Activated naive CD4-positive, alpha-beta T cell treated with anti-CD3 and anti-CD28 coated beads, Interleukin-2, amount 50 U/mL, for 24 hours (primary cell): ENCODE results near the gene PHF13.

ENCODE experiments used
- H3K27ac Mint-ChIP-seq: one replicate; pipeline ENCODE4 v1.8.0; 2021; ENCODE audit warnings: mild to moderate bottlenecking, mixed read lengths
- H3K27me3 Mint-ChIP-seq: one replicate; pipeline ENCODE4 v1.8.0; 2021; ENCODE audit warnings: mixed read lengths
- H3K36me3 Mint-ChIP-seq: one replicate; pipeline ENCODE4 v1.8.0; 2021; ENCODE audit warnings: mixed read lengths
- H3K4me1 Mint-ChIP-seq: one replicate; pipeline ENCODE4 v1.8.0; 2021; ENCODE audit warnings: mixed read lengths
- H3K4me3 Mint-ChIP-seq: one replicate; pipeline ENCODE4 v1.8.0; 2021; ENCODE audit warnings: mild to moderate bottlenecking, mixed read lengths
- H3K9me3 Mint-ChIP-seq: one replicate; pipeline ENCODE4 v1.8.0; 2021; ENCODE audit warnings: mixed read lengths

PHF13 gene

DNA sequence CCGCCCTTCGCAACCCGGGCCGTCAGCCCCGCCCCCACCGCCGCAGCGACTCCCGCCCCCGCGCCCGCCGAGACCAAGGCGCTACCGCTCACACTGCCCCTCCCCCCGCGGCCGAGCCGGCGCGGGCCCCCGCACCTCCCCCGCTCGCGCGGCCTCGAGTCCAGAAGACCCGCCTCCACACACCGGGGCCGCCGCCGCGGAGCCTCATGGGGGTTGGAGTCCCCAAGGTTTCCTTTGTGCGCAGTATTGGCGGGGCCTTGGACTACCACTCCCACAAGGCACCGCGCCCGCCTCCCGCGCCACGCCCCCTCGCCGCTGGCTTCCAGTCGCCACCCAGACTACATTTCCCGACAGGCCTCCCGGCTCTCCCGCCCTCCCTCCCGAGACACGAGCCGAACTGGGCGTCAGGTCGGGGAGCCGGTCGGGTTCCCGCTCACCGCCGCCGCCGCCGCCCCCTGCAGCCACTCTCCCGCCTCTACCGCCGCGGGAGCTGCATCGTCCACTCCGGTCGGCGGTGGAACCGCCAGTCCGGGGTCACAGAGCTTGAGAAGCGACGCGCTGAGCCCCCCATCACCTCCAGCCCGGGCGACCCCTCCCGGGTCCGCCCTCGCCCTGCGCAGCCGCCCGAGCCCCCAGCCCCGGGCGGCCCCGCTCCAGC, at the start of gene PHF13:
TSS of gene PHF13 (plus strand) at position 371 of the 658 bp plus-strand sequence. CDS start 336 bp downstream, outside the sequence.
- Mint-ChIP-seq H3K9me3 (no peaks in the 10 kb centered on the region), H3K36me3 (no peaks in the 10 kb centered on the region), H3K4me3 (peak within 1 kb of the TSS; percentile 93), H3K27ac (peak within 1 kb of the TSS; percentile 83), H3K4me1 (peaks cover 22% of the 10 kb centered on the region), H3K27me3 (no peaks in the 10 kb centered on the region)

DNA sequence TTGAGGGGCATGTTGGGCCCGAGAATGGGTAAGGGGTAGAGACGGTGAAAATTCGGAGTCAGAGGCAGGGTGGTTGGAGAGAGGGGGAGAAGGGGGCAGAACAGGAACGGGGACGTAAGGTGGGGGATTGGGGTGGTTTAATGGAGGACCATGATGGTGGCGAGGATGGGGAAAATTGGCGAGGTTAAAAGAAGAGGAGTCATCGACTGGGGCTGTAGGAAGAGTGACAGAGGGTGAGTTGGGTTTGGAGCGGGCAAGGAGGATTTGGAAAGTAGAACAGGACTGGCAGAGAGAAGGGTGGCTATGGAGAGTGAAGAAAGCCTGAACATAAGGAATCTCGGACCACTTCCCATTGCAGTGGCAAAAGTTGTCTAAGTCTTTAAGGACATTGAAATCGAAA, 44.5 kb upstream of the PHF13 start:
- Mint-ChIP-seq H3K4me1 (no peaks in the 10 kb centered on the region), H3K36me3 (no peaks in the 10 kb centered on the region), H3K27me3 (no peaks in the 10 kb centered on the region), H3K9me3 (no peaks in the 10 kb centered on the region), H3K27ac (no peak overlapping the region), H3K4me3 (no peak overlapping the region)

DNA sequence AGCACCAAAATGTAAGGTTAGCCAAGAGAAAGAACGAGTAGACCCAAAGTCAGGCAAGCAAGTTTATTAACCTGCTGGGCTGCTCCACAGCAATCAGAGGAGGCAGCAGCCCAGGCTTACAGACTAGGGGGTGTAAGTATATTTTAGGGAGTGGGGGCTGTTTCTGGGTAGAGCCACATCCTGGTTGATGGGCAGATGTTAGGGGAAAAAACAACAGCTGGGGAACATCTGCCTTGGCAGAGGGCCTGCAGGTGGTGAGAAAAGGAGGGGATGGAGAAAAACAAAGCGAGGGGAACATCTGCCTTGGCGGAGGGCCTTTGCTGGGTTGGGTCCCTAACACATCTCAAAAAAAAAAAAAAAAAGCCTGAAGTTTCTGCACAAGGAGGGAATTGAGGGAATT, 43.4 kb upstream of the PHF13 start:
- no peaks in the 10 kb centered on the region for H3K9me3 Mint-ChIP-seq
- H3K4me3 Mint-ChIP-seq: no peak overlapping the region
- no peak overlapping the region for H3K27ac Mint-ChIP-seq
- H3K4me1 Mint-ChIP-seq: no peaks in the 10 kb centered on the region
- no peaks in the 10 kb centered on the region for H3K27me3 Mint-ChIP-seq
- no peaks in the 10 kb centered on the region for H3K36me3 Mint-ChIP-seq

DNA sequence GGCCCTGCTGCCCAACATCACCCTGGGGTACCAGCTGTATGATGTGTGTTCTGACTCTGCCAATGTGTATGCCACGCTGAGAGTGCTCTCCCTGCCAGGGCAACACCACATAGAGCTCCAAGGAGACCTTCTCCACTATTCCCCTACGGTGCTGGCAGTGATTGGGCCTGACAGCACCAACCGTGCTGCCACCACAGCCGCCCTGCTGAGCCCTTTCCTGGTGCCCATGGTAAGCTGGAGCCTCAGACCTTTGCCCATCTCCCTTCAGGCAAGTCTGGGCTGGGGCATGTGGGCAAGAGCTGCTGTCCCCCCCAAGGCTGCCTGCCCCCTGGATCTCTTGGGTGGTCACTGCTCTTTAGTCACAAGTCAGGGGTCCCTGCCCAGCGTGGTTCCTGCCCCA, 42.5 kb upstream of the PHF13 start:
- no peak overlapping the region for H3K27ac Mint-ChIP-seq
- no peaks in the 10 kb centered on the region for H3K27me3 Mint-ChIP-seq
- H3K9me3 Mint-ChIP-seq: no peaks in the 10 kb centered on the region
- H3K4me3 Mint-ChIP-seq: no peak overlapping the region
- H3K4me1 Mint-ChIP-seq: no peaks in the 10 kb centered on the region
- H3K36me3 Mint-ChIP-seq: no peaks in the 10 kb centered on the region

DNA sequence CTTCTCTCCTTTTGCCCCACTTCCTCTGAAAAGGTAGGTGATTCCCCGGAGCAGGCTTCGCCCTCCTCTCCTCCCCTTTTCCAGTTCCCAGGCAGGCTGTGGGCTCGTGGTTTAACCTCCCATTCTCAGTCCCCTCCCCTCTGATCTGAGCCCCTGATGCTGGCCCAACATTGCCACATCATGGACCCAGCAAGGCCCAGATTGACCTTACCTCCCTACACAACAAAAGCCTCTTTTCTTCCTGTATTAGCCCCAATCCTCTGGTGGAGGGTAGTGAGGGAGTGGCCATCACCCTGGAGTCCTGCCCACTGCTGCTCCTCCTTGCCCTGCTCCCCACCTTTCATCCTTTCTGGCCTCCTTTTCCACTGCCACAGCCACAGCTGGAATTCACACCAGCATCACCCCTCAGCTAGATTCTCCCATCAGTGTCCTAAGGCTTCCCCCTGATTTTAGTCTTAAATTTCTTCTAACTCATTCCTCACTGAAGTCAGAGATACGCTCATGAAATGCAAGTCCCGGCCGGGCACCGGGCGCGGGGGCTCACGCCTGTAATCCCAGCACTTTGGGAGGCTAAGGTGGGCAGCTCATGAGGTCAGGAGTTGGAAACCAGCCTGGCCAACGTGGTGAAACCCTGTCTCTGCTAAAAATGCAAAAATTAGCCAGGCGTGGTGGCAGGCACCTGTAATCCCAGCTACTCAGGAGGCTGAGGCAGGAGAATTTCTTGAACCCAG, 40.7 kb upstream of the PHF13 start:
- Mint-ChIP-seq H3K9me3 (no peaks in the 10 kb centered on the region), H3K27ac (no peak overlapping the region), H3K4me1 (no peaks in the 10 kb centered on the region), H3K36me3 (no peaks in the 10 kb centered on the region), H3K27me3 (no peaks in the 10 kb centered on the region), H3K4me3 (no peak overlapping the region)

DNA sequence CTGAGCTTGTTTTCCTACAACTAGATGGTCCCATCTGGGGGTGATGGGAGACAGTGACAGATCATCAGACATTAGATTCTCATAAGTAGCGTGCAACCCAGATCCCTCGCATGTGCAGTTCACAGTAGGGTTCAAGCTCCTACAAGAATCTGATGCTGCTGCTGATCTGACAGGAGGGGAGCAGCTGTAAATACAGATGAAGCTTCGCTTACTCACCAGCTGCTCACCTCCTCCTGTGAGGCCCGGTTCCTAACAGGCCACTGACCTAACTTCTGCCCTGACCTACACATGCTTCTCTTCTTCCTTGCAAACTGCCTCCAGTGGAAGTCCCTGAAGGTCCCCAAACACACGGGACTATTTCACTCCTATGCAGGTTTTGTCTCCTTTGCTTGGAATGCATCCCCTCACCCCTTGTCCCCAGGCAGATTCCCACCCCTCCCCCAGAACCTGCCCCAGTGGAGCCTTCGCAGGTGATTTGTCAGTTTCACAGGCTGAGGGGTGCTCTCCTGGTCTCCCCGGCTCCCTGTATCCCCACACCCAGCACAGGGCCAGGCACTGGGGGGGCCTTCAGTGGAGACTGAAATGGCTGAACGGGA, 39.4 kb upstream of the PHF13 start:
- no peaks in the 10 kb centered on the region for H3K9me3 Mint-ChIP-seq
- no peak overlapping the region for H3K27ac Mint-ChIP-seq
- H3K4me1 Mint-ChIP-seq: peaks cover 3% of the 10 kb centered on the region
- H3K36me3 Mint-ChIP-seq: no peaks in the 10 kb centered on the region
- H3K27me3 Mint-ChIP-seq: no peaks in the 10 kb centered on the region
- H3K4me3 Mint-ChIP-seq: no peak overlapping the region

DNA sequence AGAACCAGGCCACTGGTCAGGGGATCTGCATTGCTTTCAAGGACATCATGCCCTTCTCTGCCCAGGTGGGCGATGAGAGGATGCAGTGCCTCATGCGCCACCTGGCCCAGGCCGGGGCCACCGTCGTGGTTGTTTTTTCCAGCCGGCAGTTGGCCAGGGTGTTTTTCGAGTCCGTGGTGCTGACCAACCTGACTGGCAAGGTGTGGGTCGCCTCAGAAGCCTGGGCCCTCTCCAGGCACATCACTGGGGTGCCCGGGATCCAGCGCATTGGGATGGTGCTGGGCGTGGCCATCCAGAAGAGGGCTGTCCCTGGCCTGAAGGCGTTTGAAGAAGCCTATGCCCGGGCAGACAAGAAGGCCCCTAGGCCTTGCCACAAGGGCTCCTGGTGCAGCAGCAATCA, 38.7 kb upstream of the PHF13 start:
- H3K4me3 Mint-ChIP-seq: no peak overlapping the region
- peaks cover 10% of the 10 kb centered on the region for H3K4me1 Mint-ChIP-seq
- H3K36me3 Mint-ChIP-seq: no peaks in the 10 kb centered on the region
- H3K9me3 Mint-ChIP-seq: no peaks in the 10 kb centered on the region
- no peaks in the 10 kb centered on the region for H3K27me3 Mint-ChIP-seq
- no peak overlapping the region for H3K27ac Mint-ChIP-seq

DNA sequence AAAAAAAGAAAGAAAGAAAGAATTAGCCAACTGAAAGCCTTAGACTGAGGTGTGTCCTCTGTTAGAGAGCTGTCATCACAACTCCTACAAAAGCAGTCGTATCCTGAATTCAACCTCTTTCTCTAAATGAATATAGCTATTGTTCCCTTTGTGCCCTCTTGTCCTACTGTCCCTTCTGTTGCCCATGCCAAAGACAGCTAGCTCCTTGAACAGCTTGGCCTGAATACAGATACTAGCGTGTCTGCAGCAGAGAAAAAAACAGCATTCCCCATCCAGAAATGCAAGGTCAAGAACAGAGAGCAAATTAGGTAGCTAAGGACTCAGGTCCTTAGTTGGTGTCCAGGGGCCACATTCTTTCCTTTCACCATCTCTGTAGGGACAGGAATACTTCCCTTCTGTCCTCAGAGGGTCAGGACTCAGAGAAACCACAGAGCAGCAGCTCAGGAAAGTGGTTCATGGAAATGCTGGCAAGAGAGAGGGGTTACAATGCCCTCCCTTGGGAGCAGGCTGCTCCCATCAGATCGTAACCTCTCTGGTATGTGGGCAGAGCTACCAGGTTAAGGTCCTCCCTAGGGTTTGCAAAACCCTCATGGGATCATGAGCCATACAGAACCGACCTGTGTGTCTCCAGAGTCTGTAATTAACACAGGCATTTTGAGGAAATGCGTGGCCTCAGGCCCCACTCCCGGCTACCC, 35.6 kb upstream of the PHF13 start:
- no peak overlapping the region for H3K4me3 Mint-ChIP-seq

DNA sequence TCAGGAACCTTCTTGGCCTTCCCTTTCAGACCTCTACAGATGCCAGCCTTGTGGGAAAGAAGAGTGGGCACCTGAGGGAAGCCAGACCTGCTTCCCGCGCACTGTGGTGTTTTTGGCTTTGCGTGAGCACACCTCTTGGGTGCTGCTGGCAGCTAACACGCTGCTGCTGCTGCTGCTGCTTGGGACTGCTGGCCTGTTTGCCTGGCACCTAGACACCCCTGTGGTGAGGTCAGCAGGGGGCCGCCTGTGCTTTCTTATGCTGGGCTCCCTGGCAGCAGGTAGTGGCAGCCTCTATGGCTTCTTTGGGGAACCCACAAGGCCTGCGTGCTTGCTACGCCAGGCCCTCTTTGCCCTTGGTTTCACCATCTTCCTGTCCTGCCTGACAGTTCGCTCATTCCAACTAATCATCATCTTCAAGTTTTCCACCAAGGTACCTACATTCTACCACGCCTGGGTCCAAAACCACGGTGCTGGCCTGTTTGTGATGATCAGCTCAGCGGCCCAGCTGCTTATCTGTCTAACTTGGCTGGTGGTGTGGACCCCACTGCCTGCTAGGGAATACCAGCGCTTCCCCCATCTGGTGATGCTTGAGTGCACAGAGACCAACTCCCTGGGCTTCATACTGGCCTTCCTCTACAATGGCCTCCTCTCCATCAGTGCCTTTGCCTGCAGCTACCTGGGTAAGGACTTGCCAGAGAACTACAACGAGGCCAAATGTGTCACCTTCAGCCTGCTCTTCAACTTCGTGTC, 34.7 kb upstream of the PHF13 start:
- no peaks in the 10 kb centered on the region for H3K36me3 Mint-ChIP-seq
- H3K4me3 Mint-ChIP-seq: peak overlapping the region; percentile 95
- H3K27me3 Mint-ChIP-seq: no peaks in the 10 kb centered on the region
- H3K9me3 Mint-ChIP-seq: no peaks in the 10 kb centered on the region
- no peak overlapping the region for H3K27ac Mint-ChIP-seq
- H3K4me1 Mint-ChIP-seq: peaks cover 36% of the 10 kb centered on the region

More for the DNA sequence above, 35.6 kb upstream of the PHF13 start:
- peaks cover 36% of the 10 kb centered on the region for H3K4me1 Mint-ChIP-seq
- H3K27me3 Mint-ChIP-seq: no peaks in the 10 kb centered on the region
- H3K36me3 Mint-ChIP-seq: no peaks in the 10 kb centered on the region
- H3K27ac Mint-ChIP-seq: no peak overlapping the region
- H3K9me3 Mint-ChIP-seq: no peaks in the 10 kb centered on the region

DNA sequence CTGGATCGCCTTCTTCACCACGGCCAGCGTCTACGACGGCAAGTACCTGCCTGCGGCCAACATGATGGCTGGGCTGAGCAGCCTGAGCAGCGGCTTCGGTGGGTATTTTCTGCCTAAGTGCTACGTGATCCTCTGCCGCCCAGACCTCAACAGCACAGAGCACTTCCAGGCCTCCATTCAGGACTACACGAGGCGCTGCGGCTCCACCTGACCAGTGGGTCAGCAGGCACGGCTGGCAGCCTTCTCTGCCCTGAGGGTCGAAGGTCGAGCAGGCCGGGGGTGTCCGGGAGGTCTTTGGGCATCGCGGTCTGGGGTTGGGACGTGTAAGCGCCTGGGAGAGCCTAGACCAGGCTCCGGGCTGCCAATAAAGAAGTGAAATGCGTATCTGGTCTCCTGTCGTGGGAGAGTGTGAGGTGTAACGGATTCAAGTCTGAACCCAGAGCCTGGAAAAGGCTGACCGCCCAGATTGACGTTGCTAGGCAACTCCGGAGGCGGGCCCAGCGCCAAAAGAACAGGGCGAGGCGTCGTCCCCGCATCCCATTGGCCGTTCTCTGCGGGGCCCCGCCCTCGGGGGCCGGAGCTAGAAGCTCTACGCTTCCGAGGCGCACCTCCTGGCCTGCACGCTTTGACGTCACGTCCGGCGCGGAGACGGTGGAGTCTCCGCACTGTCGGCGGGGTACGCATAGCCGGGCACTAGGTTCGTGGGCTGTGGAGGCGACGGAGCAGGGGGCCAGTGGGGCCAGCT, 34.0 kb upstream of the PHF13 start, which contains the start of gene ZBTB48:
TSS of gene ZBTB48 (plus strand) at position 621 of the 745 bp plus-strand sequence. CDS start 616 bp downstream, outside the sequence.
- H3K36me3 Mint-ChIP-seq: no peaks in the 10 kb centered on the region
- H3K27me3 Mint-ChIP-seq: no peaks in the 10 kb centered on the region
- H3K27ac Mint-ChIP-seq: peak within 1 kb of the TSS; percentile 98
- no peaks in the 10 kb centered on the region for H3K9me3 Mint-ChIP-seq
- H3K4me1 Mint-ChIP-seq: peaks cover 39% of the 10 kb centered on the region
- peak within 1 kb of the TSS; percentile 95 for H3K4me3 Mint-ChIP-seq

DNA sequence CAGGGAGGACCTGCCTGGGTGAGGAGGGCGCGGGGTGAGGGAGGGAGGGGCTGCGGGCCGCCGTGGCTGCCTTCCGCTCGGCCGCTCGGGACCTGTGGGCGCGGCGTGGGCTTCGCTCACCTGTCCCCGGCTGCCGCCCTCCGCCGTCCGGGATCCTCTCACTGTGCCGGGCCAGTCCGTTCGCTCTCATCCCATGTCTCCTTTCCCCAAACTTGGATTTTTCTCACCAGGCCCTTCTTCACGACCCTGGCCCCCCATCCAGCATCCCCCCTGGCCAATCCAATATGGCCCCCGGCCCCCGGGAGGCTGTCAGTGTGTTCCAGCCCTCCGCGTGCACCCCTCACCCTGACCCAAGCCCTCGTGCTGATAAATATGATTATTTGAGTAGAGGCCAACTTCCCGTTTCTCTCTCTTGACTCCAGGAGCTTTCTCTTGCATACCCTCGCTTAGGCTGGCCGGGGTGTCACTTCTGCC, 33.4 kb upstream of the PHF13 start:
- Mint-ChIP-seq H3K36me3 (no peaks in the 10 kb centered on the region), H3K4me1 (peaks cover 46% of the 10 kb centered on the region), H3K4me3 (peak overlapping the region; percentile 95), H3K27me3 (no peaks in the 10 kb centered on the region), H3K9me3 (no peaks in the 10 kb centered on the region), H3K27ac (peak overlapping the region; percentile 98)

DNA sequence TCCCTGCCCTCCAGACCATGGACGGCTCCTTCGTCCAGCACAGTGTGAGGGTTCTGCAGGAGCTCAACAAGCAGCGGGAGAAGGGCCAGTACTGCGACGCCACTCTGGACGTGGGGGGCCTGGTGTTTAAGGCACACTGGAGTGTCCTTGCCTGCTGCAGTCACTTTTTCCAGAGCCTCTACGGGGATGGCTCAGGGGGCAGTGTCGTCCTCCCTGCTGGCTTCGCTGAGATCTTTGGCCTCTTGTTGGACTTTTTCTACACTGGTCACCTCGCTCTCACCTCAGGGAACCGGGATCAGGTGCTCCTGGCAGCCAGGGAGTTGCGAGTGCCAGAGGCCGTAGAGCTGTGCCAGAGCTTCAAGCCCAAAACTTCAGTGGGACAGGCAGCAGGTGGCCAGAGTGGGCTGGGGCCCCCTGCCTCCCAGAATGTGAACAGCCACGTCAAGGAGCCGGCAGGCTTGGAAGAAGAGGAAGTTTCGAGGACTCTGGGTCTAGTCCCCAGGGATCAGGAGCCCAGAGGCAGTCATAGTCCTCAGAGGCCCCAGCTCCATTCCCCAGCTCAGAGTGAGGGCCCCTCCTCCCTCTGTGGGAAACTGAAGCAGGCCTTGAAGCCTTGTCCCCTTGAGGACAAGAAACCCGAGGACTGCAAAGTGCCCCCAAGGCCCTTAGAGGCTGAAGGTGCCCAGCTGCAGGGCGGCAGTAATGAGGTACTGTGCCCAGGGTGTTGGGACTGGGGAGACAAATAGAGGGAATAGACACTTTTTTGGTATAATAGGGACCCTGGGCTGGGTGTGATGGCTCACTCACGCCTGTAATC, 32.7 kb upstream of the PHF13 start:
- no peaks in the 10 kb centered on the region for H3K9me3 Mint-ChIP-seq

DNA sequence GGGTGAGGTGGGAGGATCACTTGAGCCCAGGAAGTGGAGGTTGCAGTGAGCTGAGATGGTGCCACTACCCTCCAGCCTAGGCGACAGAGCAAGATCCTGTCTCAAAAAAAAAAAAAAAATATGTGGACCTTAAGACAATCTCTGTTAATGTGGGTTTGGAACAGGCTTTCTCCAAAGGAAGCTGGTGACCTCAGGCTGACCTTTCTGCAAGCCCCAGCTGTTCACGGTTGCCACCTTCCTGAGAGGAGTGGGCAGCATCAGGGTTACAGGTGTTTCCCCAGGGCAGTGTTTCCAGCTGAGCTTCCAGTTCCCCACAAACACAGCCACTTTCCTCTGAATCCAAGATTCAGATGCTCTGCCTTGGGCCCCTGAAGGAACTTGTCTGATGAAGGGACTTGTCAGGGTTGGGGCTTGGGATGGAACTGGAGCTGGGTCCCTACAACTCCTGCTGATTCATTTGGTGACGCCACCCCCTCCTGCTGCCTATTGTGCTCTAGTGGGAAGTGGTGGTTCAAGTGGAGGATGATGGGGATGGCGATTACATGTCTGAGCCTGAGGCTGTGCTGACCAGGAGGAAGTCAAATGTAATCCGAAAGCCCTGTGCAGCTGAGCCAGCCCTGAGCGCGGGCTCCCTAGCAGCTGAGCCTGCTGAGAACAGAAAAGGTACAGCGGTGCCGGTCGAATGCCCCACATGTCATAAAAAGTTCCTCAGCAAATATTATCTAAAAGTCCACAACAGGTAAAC, 31.8 kb upstream of the PHF13 start:
- H3K36me3 Mint-ChIP-seq: no peaks in the 10 kb centered on the region
- H3K4me1 Mint-ChIP-seq: peaks cover 51% of the 10 kb centered on the region
- no peaks in the 10 kb centered on the region for H3K9me3 Mint-ChIP-seq
- no peaks in the 10 kb centered on the region for H3K27me3 Mint-ChIP-seq
- peak overlapping the region; percentile 52 for H3K27ac Mint-ChIP-seq
- peak overlapping the region; percentile 95 for H3K4me3 Mint-ChIP-seq

More for the DNA sequence above, 32.7 kb upstream of the PHF13 start:
- no peaks in the 10 kb centered on the region for H3K27me3 Mint-ChIP-seq
- peaks cover 47% of the 10 kb centered on the region for H3K4me1 Mint-ChIP-seq
- no peaks in the 10 kb centered on the region for H3K36me3 Mint-ChIP-seq
- H3K4me3 Mint-ChIP-seq: peak overlapping the region; percentile 95
- H3K27ac Mint-ChIP-seq: peak overlapping the region; percentile 76
